GM10266 (cell line): ENCODE data around the gene MKKS.

ENCODE experiments used
- DNase-seq: peaks from one replicate; pipeline ENCODE4 v3.0.0; 2012; ENCODE audit errors: extremely low spot score
- CTCF ChIP-seq: IDR thresholded peaks from 2 replicates; pipeline ENCODE4 v1.5.1; 2012; ENCODE audit warnings: mild to moderate bottlenecking, low read depth; ENCODE audit not compliant: control insufficient read depth, insufficient read depth; ENCODE audit errors: missing control alignments

MKKS gene

GRCh38 chr20:10379761-10380160, 54.3 kb downstream of the MKKS start:
- no peak for DNase-seq
- no peak for TF ChIP-seq CTCF

DNA sequence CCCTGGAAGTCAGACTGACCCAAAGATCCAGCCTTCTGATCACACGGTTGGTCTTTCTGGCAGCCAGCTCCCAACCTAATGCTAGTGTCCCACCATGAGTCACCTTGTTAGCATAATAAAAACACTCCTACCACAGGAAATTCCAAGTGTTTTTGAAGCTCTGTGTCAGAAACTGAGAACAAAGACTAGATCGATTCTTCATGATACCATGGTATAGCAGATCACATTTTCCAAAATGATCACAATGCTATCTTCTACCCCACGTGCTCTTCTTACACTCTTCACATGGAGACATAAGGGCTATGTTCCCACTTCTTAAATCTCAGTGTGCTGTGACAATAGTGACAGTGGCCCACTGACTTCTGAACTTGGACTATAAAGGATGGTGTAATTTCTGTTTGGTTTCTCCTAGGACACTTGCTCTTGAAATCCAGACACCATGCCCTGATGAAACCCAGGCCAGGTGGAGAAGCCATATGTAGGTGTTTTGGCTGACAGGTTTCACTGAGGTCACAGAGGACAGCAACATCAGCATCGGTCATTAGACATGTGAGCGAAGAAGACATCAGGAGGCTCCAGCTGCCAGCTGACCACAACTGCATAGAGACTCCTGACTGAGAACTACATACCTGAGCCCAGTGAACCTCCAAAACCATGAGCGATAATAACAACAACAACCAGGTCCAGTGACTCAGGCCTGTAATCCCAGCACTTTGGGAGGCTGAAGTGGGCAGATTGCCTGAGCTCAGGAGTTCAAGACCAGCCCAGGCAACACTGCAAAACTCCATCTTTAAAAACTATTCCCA, 57.5 kb downstream of the MKKS start:
- no peak for DNase-seq
- no peak for TF ChIP-seq CTCF

- TF ChIP-seq CTCF, result no peak
- no peak for DNase-seq
Measured at GRCh38 chr20:10375191-10375590, 58.8 kb downstream of the MKKS start.

GRCh38 chr20:10374036-10374435, 60.0 kb downstream of the MKKS start:
- DNase-seq, result no peak

DNA sequence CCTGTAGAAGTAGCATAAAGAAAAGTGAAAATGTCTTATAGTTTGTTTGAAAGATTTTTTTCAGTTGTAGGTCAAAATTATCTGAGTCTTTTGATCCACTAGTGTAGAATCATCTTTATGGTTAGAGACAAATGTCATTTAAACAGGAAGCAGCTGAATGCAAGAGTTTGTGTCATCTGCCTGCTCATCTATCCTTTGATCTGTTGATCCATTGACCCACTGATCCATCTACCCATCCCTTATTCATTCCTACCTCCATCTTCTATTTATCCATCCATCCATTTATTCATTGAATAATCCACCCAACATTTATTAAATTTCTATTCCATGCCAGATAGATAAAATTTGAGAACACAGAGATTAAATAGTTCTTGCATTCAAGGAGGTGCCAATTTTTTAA, 62.6 kb downstream of the MKKS start:
- no peak for DNase-seq
- TF ChIP-seq CTCF, result no peak

More at GRCh38 chr20:10374036-10374435, 60.0 kb downstream of the MKKS start:
- no peak for TF ChIP-seq CTCF

- TF ChIP-seq CTCF, result no peak
- DNase-seq, result no peak
Measured at GRCh38 chr20:10370091-10370887, 63.7 kb downstream of the MKKS start.

DNA sequence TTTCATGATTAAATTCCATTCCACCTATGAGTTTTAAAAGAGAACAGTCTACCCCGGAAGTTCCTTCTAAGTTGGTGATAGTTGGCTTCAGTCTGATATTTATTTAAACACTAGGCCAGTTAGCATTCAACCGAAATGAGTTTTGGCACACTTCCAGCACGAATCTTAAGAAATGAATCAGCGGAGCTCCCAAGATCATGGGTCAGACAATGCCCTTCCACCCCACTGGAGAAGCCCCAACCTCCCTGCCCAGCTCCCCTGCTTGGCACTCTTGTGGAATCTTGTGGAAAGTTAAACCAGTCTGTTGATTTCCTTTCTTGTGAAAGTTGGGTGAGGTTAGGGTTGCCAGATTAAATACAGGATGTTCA, 64.3 kb downstream of the MKKS start:
- DNase-seq, result no peak
- TF ChIP-seq CTCF, result no peak
